Hematopoietic multipotent progenitor cell treated with erythropoietin and hydrocortisone succinate and interleukin-3 and kit ligand, for 6 days (in vitro differentiated cells): ENCODE data around the gene HAT1.
"Not testable (repeated sequence)": the region's sequence is repeated elsewhere in the genome, so short reads cannot be mapped to it uniquely, and the experiment has no call there.

Source experiments
- DNase-seq: peaks from one replicate; pipeline ENCODE4 v3.0.0-alpha.2; 2015

The HAT1 gene, protein sequence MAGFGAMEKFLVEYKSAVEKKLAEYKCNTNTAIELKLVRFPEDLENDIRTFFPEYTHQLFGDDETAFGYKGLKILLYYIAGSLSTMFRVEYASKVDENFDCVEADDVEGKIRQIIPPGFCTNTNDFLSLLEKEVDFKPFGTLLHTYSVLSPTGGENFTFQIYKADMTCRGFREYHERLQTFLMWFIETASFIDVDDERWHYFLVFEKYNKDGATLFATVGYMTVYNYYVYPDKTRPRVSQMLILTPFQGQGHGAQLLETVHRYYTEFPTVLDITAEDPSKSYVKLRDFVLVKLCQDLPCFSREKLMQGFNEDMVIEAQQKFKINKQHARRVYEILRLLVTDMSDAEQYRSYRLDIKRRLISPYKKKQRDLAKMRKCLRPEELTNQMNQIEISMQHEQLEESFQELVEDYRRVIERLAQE

DNA sequence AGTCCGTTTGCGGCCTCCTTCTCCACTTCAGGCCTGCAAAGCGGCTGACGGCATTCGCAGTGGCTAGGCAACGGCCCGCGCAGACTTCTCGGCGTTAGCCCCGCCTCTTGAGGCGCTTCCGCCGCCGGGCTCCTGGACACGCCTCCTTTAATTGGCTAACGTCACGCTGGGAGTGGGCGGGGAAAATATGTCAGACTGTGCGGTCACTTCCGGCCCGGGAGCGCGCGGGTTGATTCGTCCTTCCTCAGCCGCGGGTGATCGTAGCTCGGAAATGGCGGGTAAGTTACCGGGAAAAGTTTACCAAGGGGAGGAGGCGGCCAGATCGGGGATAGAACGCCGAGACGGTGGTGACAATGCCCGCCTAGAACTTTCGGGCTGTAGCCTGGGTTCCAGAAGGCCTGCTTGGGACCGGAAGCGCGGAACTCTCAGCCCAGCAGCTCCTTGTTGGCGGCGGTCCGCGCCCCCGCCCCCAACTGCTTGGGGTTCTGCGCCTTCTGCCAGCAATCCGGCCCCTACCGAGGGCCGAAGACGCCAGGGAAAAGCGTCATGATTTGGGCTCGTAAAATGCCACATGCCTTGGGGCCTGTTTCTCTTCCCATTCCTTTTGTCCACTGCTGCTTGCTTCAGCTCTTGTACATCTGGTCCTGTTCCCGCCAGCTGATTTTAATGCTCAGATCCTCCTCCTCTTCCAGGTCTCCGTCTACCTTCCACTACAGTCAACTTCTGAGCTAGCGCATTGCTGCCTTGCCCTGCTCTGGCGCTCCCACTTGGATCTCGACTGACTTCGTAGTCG lies at the start of gene HAT1:
Gene HAT1, plus strand, starts transcription at position 232 of the 793 bp plus-strand sequence. Its CDS starts 40 bp downstream, at position 272.
- peak; percentile 99 for DNase-seq

DNA sequence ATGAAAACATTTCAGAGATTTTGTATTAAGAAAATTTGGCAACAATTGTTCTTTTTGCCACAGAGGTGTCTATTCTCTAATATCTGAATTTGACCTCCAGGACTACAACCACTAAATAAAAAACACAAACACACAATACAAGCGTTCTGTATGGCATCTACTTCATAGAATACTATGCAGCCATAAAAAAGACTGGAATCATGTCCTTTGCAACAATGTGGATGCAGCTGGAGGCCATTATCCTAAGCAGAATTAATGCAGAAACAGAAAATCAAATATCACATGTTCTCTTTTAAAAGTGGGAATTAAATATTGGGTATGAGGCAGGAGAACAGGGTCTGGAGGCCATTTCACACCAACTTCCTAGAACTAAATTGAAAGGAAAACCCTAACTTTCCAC lies 47.7 kb upstream of the HAT1 start:
- no peak for DNase-seq

DNA sequence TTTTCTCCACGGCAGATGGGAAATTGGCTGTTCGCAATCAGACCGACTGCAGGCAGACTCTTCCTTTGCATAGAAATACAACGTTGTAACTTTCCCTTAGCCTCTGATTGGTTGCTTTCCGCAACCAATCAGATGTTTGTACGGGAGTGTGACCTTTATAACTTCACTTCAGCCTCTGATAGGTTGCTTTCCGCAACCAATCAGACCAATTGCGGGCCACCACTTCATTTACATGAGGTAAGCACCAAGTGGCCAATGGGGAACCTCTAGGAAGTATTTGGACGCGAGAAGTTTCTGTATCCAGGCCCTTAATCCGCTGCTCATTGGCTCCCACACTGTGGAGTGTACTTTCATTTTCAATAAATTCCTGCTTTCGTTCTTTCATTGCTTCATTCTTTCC lies 47.3 kb upstream of the HAT1 start:
- no peak for DNase-seq

DNA sequence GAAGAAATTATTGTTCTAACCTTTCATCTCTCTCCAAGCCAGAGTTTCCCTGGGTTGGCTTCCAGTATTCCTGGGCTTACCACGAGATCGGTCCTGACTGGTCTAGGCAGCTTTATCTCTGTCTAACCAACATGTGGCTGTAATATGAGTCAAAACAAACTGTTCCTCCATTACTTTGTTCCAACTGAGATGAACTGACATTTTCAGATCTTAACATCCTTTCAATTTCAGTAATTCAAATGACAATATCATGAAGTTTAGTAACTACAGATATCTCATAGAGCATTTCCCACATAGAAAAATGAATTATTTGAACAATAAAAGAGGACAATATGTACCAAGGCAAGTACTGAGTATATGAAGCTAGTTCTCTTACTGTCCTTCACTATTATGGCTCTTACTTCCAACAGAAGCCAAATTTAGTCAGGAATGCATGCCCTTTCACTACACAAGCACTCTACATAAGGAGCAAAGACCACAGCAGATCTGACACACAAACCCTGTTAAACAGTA lies 43.7 kb upstream of the HAT1 start:
- DNase-seq, result peak; percentile 37

DNA sequence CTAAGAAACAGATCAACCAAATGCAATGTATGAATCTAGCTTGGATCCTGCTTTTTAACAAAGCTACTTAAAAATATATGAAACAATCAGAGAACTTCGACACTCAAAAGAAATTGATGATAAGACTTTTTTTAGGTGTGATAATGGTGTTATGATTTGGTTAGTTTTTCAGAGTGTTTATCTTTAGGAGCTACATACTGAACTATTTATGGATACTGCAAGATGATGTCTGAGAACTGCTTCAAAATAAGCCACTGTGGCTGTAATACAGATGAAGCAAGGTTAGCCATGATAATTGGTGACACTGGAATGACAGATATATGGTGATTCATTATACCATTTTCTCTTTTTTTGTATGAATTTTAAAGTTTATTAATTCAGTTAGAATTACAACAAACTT lies 42.4 kb upstream of the HAT1 start:
- no peak for DNase-seq

DNA sequence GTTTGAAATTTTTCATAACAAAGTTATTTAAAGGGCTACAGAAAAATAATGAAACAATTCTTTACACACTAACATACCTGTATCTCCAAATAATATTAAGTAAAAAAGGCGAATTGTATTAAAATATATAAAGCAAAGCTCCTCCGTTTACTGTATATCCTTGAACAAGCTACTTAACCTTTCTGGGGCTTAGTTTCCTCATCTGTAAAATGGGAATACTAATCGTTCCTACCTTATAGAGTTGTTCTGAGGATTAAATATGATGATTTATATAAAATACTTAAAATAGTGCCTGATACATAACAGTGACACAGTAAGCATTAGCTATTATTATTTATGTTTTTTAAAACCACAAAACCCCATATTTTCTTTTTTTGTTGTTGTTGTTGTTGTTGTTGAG lies 41.5 kb upstream of the HAT1 start:
- DNase-seq, result no peak

DNA sequence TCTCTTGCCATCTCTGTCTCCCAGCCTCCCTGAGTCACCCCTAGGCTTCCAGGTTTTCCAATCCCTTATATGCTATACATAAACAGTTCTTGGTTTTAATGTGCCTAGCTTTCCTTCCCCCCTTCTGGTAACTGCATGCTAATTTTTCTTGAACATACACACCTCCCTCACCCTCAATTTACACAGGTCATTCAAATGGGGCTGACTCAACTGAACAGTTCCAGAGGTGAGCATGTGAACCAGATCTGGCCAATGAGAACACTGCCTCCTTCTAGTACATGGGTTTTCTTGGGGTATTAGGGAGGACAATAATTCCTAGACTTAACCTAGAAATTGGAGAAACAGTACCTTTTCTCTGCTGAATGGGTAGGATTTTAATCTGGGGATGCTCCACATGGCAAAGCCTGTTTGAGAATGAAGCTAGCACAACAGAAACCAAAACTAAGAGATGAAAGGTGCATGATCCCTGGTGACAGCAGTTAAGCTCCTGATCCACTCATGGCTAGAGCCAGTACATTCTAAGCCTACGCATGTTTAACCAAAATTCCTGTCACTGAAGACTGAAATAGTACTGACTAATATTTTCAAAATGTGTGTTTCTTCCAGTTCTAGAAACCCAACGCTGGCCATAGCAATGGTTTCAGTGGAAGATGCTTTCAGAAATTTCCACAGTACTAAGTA lies 40.0 kb upstream of the HAT1 start:
- DNase-seq, result no peak

DNA sequence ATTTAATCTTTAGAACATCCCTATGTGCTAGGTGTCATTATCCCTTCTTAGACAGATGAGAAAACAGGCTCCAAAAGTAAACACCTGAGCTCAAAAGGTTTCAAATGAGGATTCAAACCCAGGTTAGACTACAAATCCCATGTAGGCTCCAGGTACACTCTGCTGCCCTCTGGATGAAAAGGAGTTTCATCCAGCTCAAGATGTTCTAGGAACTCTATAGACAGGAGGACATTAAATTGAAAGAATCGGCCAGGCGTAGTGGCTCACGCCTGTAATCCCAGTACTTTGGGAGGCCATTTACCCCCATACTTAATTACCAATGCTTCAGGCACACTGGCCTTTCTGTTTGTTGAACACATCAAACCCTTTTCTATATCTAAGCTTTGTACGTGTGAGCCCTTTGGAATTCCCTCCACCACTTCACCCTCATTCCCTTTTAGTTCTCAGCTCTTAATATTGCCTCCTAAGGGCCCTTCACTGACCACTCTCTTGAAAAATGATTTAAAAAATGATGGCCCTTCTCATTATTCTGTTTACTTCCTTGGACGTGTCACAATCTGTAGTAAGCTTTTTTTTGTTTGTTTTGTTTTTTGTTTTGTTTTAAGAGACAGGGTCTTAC lies 38.9 kb upstream of the HAT1 start:
- DNase-seq, result no peak

DNA sequence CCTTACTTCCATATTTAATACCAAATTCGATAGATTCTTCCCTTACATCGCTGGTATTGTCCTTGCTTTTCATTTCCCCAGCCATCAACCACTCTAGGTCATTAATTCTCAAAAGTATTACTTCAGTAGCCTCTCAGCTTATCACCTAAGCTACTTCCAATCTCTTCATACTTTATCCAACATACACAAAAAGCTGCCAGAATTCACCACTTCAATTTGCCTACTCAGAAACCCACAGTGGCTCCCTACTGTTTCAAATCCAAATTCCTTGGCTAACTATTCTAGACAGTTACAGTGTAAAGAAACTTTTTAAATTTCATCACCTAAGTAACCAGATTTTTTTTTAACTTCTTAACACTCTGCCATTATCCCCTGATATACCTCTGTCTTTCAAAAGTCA lies 32.9 kb upstream of the HAT1 start:
- DNase-seq, result no peak

DNA sequence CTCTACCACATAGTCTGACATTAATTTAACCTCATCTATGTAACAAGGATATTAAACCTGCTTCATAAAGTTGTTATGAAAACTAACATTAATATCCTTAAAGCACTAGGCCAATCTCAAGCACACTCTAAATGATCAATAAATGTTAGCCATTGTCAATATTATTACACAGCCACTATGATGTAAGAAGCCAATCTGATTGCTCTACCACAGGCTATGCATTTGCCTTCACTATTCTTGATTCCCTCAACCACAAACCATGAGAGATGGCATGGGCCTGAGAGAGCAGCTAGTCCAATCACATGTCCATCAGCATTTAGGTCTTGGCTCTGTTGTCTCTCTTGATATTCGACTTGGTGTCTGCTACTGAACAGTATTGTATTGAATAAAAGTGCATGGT lies 32.5 kb upstream of the HAT1 start:
- no peak for DNase-seq

DNA sequence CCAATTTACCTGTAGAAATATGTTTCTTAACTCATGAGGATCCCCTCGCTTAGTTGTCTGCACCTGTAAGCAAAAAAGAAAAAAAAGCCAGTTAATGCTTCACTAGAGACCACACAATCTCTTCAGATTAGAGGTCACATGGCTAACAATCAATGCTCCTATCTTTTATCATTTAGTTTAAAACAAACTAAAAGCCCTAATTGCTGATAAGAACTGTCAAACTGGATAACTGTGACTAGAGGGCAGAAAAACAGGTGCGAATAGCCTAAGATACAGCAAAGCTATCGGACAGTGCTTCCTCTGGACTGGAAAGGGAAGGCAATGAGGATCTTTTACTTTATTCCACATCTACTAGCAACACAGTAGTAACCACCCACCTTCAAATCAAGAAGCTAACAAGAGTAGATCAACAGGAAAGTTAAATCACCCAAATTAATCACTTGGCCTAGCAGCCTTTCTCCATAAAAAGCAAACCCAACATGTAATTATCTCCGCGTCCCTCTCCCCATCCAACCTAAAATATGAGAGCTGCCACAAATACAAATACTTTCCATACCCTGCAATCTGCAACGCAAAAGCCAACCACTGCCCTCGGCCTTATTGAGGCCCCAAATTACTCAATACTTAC lies 29.0 kb upstream of the HAT1 start:
- DNase-seq, result no peak

DNA sequence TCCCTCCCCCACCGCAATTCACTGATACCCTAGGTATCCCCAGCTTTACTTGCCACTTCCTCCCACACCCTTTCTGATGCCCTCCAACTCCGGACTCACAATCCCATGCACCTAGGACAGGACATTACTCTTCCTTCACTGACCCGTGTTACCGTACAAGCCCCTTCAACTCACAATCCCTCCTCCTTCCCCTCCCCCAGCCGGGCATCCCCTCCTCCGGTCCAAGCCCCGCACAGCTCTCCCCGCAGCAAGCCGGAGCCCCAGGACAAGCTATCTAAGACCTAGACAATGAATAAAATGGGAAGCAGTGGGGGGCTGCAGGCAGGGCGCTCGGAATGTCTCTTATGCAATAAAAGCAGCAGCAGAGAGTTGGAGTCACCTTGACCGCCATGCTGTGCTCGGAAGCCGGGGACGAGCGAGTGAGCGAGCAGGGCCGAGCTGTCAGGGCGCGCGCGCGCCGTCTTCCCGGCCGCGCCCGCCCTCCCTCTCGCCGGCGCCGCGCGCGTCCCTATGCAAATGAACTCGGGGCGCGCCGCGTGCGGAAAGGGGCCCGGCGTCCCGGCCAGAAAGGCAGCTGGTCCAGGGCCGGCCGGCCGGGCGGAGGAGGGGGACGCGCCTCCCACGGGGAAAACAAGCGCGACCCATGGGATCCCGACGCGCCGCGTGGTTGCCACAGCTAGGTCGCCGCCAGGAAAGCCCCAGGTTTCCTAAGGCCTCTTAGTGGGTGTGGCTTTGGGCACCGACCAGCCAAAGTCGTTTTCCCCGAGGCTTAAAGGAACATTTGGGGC lies 28.2 kb upstream of the HAT1 start, which contains the start of gene SLC25A12:
Gene SLC25A12, minus strand, starts transcription at position 421 of the 788 bp plus-strand sequence. Its CDS starts 30 bp downstream, at position 391.
- peak; percentile 93 for DNase-seq

DNA sequence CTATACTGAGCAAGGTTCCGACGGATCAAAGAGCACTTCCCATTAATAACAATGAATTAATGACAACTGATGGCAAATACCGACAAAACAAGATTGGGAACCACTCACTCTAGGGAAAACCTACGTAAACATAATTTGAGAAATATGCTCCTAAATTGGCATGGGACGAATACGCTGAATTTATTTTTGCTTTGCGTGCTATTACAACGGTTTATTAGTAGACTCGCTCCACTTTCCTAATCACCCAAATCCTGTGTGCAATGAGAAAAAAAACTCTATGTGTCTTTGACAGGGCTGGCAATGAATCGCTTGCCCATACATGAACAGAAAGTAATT lies 27.7 kb upstream of the HAT1 start:
- DNase-seq, result peak; percentile 27

DNA sequence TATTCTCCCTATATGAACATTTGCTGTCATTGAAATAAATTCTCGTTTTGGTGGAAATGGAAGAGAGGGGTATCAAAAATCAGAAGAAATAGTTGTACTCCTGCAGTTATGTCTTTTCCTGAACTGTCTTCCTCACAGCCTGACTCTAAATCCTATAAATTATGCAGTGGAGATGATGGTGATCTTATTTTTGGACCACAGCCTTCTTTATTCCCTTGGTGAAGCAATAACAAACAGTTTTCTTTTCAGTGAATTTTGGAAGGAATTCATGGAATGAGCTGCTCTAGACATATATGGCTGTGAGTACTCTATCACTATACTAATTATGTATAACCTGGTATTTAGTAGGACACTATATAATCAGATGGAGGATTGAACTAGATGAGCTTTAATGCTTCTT lies 26.5 kb upstream of the HAT1 start:
- no peak for DNase-seq

DNA sequence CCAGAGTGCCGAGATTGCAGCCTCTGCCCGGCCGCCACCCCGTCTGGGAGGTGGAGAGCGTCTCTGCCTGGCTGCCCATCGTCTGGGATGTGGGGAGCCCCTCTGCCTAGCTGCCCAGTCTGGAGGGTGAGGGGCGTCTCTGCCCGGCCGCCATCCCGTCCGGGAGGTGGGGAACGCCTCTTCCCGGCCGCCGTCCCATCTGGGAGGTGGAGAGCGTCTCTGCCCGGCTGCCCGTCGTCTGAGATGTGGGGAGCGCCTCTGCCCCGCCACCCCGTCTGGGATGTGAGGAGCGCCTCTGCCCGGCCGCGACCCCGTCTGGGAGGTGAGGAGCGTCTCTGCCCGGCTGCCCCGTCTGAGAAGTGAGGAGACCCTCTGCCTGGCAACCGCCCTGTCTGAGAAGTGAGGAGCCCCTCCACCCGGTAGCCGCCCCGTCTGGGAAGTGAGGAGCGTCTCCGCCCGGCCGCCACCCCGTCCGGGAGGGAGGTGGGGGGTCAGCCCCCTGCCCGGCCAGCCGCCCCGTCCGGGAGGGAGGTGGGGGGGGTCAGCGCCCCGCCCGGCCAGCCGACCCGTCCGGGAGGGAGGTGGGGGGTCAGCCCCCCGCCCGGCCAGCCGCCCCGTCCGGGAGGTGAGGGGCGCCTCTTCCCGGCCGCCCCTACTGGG lies 22.5 kb upstream of the HAT1 start:
- DNase-seq, result not testable (repeated sequence)

DNA sequence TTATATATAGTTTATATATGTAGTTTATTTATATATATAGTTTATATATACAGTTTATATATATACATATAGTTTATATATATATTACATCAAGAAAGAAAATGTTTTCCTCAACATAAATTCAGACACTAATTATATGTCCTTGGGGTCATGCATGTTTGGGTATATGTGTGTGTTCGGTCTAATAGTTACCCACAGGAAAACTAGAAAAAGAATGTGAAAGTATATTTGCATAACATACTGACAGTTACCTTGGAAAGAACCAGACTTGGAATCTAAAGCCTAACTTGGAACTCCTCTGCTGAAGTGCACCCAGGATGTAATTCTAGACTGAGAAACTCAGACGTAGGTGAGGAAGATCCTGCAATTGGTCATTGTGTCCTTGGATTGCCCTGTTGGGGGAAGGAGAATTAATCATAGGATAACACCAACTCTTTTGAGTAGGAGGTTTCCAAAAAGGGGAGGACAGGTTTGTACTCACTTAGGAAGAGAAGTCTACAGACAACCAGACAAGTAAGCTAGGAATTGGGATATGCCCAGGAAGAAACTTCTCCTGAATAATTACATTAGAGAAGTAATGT lies 19.3 kb upstream of the HAT1 start:
- DNase-seq, result no peak

DNA sequence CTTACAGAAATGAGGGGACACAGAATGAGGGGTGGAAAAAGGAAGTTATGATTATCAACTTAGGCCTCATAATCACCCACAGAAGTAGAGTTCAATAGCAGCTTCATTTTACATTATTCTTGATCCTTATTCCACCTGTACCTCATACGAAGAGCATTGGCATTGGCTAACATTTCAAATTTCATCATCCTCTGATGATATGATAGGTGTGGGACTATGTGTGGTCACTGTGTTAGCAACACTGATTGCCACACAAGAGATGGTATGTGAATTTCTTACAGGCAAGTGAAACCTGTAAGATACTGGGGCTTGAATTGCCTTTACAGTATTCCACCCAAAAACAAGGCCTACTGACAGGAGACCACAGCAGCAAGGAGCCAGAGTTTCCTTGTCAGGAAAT lies 14.0 kb upstream of the HAT1 start:
- no peak for DNase-seq

DNA sequence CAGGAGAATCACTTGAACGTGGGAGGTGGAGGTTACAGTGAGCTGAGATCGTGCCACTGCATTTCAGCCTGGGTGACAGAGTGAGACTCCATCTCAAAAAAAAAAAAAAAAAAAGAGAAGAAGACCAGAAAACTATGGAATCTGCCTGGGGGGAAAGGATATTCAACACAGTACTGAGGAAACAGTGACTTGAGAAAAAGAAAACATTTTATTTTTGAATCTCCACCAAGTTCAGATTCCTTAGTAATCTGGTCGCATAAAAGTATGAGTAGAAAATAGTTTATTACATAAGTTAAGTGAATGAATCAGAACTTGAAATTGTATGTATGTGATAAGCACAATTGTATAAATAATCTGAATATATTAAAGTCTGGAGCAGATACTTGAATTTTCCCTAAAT lies 13.0 kb upstream of the HAT1 start:
- DNase-seq, result no peak

DNA sequence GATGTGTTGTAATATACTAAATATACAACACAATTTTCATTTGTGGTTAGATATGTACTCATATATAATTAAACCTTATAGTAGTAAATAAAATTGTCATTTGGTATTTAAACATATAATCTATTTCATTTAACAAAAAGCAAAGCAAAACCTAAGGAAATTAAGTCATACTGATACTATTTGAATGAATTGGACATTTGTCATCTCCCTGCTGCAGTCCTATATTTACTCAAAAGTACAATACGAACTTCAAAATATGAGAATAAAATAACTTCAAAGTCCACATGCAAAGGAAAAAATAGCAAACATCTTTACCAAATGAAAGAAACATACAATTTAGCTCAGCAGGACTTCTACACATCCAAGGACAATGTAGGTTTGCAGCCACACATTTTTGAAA lies 11.8 kb upstream of the HAT1 start:
- no peak for DNase-seq

DNA sequence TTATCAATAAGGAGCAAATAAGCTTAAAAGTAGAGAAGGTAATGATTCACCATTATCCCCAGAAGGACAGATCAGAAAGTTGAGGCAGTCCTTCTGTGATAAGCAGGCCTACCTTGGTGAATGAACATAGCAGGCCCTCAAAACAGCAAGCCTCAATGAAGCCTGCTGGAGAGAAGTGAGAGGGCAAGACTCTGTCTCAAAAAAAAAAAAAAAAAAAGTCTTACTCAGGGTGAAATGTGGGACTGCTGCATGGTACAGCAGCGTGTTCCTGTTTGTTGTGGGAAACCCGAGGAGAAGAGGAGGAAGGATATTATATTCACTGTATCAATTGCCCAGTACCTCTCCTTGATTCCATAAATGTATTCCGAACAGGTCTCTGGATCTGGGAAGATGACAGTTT lies 8.7 kb upstream of the HAT1 start:
- DNase-seq, result no peak

DNA sequence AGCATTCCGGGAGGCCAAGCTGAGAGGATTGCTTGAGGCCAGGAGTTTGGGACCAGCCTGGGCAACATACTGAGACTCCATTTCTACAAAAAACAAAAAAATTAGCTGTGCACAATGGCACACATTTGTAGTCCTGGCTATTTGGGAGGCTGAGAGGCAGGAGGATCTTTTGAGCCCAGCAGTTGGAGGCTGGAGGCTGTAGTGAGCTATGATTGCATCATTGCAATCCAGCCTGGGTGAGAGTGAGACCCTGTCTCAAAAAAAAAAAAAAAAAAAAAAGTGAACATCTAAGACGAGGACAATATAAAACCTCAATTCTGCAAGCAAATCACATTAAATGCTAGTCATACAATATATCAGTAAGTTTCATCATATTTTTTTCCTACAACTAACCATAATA lies 2.8 kb upstream of the HAT1 start:
- DNase-seq, result no peak
